ENCODE data around the gene GPR137B. TPM values are rescaled to one million over a fixed set of nuclear protein-coding genes. Genes with fewer than 3 reads are reported as not detected.

GPR137B gene
- total RNA-seq, 1 experiment from 2014 or later, result 11.4 TPM

DNA sequence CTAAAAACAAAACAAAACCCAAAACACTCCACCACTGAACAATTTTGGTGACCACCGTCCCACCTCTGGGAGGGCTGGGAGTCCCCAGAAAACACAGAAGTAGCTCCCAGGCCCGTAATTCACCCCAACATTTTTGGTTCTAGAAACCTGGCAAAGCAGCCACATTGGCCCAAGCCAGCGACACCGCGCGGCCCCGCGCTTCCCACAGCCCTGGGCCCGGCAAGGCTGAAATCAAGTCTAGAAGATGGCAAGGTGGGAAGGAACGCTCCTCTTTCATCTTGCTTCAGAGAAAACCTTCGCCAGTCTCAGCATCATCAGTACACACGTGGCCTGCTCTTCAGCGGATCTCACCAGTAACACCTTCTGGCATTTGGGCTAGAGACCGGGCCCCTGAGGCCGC is 41.5 kb upstream of the GPR137B start:
- Histone ChIP-seq H3K4me2 (ENCODE audit: low read length) (no peak overlapping the region), H2AFZ (ENCODE audit: low read depth, low read length, poor library complexity, severe bottlenecking) (no peak overlapping the region), H3K4me3 (replicated peaks in 1 of 2; ENCODE audit: low read depth in 1 of 2, low read length in 2 of 2) (no peak overlapping the region), H3K9ac (ENCODE audit: low read length) (no peak overlapping the region), H3K36me3 (ENCODE audit: control insufficient read depth in 1 of 2, insufficient read depth in 2 of 2, low read length in 2 of 2) (no peaks in the 10 kb centered on the region), H4K20me1 (ENCODE audit: insufficient read depth) (no peaks in the 10 kb centered on the region), H3K4me1 (ENCODE audit: control insufficient read depth in 1 of 2, insufficient read depth in 2 of 2, low read length in 2 of 2) (peaks cover 5 to 8% of the 10 kb centered on the region in 2 experiments; a peak in 3 of 4 replicates), H3K27me3 (ENCODE audit: insufficient read depth, low read length) (no peaks in the 10 kb centered on the region), H3K79me2 (ENCODE audit: insufficient read depth, low read length) (no peaks in the 10 kb centered on the region), H3K9me2 (ENCODE audit: insufficient read depth) (no peaks in the 10 kb centered on the region), H3K27ac (ENCODE audit: low read depth, low read length) (no peak overlapping the region), H3K9me3 (ENCODE audit: control insufficient read depth in 1 of 2, insufficient read depth in 1 of 2, low read depth in 1 of 2, low read length in 2 of 2) (peaks cover 0 to 11% of the 10 kb centered on the region in 2 experiments; a peak in 1 of 4 replicates)
- DNase-seq (ENCODE audit: low read depth, low spot score), result no peak
- no TSS peak for BruUV-seq (replicated peaks)
- intact Hi-C loops (cut with micrococcal nuclease), result loop anchor here (5.0 to 10.0 kb wide), 4 partner anchors 504 to 1462 kb away; partner anchors contain the start of gene HEATR1
- no peak for ATAC-seq
- no peak for TF ChIP-seq POLR2AphosphoS5 (IDR thresholded peaks at IDR 0.05; ENCODE audit: low read depth, low read length)
- TF ChIP-seq EZH2phosphoT487 (IDR thresholded peaks at IDR 0.05; ENCODE audit: borderline replicate concordance), result no peak
- TF ChIP-seq CBX3 (IDR thresholded peaks at IDR 0.05; ENCODE audit: low read depth), result no peak
- no peak for TF ChIP-seq EZH2 (IDR thresholded peaks at IDR 0.05)
- no peak for TF ChIP-seq SIN3A (IDR thresholded peaks at IDR 0.05; ENCODE audit: low read depth)
- TF ChIP-seq POLR2A (IDR thresholded peaks at IDR 0.05; ENCODE audit: borderline replicate concordance, extremely low read depth, insufficient read depth, insufficient read length), result no peak
- no peak for TF ChIP-seq JUND (IDR thresholded peaks at IDR 0.05)
- no peak for TF ChIP-seq MAX (IDR thresholded peaks at IDR 0.05)
- ChIA-PET RAD21 (ENCODE audit: low non-redundant PET in 1 of 2, low total read pairs in 2 of 2, uncharacterized antibody in 2 of 2, unreplicated experiment in 2 of 2) (no interaction called here), CTCF (no interaction called here), POLR2A (no interaction called here)

- intact Hi-C loops (cut with micrococcal nuclease), result loop anchor here (5.0 to 10.0 kb wide), 4 partner anchors 503 to 1461 kb away; partner anchors contain the start of gene HEATR1
- Histone ChIP-seq H3K27me3 (ENCODE audit: insufficient read depth, low read length) (no peaks in the 10 kb centered on the region), H3K27ac (ENCODE audit: low read depth, low read length) (no peak overlapping the region), H3K4me3 (replicated peaks in 1 of 2; ENCODE audit: low read depth in 1 of 2, low read length in 2 of 2) (no peak overlapping the region), H3K9me2 (ENCODE audit: insufficient read depth) (no peaks in the 10 kb centered on the region), H3K9ac (ENCODE audit: low read length) (no peak overlapping the region), H2AFZ (ENCODE audit: low read depth, low read length, poor library complexity, severe bottlenecking) (no peak overlapping the region), H3K36me3 (ENCODE audit: control insufficient read depth in 1 of 2, insufficient read depth in 2 of 2, low read length in 2 of 2) (no peaks in the 10 kb centered on the region), H3K4me2 (ENCODE audit: low read length) (no peak overlapping the region), H3K9me3 (ENCODE audit: control insufficient read depth in 1 of 2, insufficient read depth in 1 of 2, low read depth in 1 of 2, low read length in 2 of 2) (peaks cover 0 to 4% of the 10 kb centered on the region in 2 experiments; a peak in 1 of 4 replicates), H3K79me2 (ENCODE audit: insufficient read depth, low read length) (no peaks in the 10 kb centered on the region), H4K20me1 (ENCODE audit: insufficient read depth) (no peaks in the 10 kb centered on the region), H3K4me1 (ENCODE audit: control insufficient read depth in 1 of 2, insufficient read depth in 2 of 2, low read length in 2 of 2) (peaks cover 5 to 14% of the 10 kb centered on the region in 2 experiments; a peak in 3 of 4 replicates)
- ChIA-PET POLR2A (no interaction called here), CTCF (no interaction called here), RAD21 (ENCODE audit: low non-redundant PET in 1 of 2, low total read pairs in 2 of 2, uncharacterized antibody in 2 of 2, unreplicated experiment in 2 of 2) (no interaction called here)
- no peak for DNase-seq (ENCODE audit: low read depth, low spot score)
- no TSS peak for BruUV-seq (replicated peaks)
- ATAC-seq, result no peak
- TF ChIP-seq RAD21 (IDR thresholded peaks at IDR 0.05; ENCODE audit: low read depth) (no peak), SRF (IDR thresholded peaks at IDR 0.05; ENCODE audit: low read depth) (no peak), YY1 (IDR thresholded peaks at IDR 0.05; ENCODE audit: extremely low read depth, insufficient replicate concordance, low read depth, low read length) (no peak), ZBTB33 (IDR thresholded peaks at IDR 0.05; ENCODE audit: extremely low read depth, insufficient replicate concordance, low read length) (no peak), SP1 (IDR thresholded peaks at IDR 0.05; ENCODE audit: low read depth) (no peak)
- TF ChIP-seq, protein P1, sequence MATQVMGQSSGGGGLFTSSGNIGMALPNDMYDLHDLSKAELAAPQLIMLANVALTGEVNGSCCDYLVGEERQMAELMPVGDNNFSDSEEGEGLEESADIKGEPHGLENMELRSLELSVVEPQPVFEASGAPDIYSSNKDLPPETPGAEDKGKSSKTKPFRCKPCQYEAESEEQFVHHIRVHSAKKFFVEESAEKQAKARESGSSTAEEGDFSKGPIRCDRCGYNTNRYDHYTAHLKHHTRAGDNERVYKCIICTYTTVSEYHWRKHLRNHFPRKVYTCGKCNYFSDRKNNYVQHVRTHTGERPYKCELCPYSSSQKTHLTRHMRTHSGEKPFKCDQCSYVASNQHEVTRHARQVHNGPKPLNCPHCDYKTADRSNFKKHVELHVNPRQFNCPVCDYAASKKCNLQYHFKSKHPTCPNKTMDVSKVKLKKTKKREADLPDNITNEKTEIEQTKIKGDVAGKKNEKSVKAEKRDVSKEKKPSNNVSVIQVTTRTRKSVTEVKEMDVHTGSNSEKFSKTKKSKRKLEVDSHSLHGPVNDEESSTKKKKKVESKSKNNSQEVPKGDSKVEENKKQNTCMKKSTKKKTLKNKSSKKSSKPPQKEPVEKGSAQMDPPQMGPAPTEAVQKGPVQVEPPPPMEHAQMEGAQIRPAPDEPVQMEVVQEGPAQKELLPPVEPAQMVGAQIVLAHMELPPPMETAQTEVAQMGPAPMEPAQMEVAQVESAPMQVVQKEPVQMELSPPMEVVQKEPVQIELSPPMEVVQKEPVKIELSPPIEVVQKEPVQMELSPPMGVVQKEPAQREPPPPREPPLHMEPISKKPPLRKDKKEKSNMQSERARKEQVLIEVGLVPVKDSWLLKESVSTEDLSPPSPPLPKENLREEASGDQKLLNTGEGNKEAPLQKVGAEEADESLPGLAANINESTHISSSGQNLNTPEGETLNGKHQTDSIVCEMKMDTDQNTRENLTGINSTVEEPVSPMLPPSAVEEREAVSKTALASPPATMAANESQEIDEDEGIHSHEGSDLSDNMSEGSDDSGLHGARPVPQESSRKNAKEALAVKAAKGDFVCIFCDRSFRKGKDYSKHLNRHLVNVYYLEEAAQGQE (IDR thresholded peaks at IDR 0.05; ENCODE audit: low read depth), result no peak
Observed at GRCh38 chr1:236101233-236102200, 40.8 kb upstream of the GPR137B start.

Measured in HCT116 (cell line).